Measurements from ENCODE around the gene BCOR. TPM values are rescaled to one million over a fixed set of nuclear protein-coding genes. Genes with fewer than 3 reads are reported as not detected.

The BCOR gene
- total RNA-seq, 1 experiment from 2014 or later, result 134 TPM

DNA sequence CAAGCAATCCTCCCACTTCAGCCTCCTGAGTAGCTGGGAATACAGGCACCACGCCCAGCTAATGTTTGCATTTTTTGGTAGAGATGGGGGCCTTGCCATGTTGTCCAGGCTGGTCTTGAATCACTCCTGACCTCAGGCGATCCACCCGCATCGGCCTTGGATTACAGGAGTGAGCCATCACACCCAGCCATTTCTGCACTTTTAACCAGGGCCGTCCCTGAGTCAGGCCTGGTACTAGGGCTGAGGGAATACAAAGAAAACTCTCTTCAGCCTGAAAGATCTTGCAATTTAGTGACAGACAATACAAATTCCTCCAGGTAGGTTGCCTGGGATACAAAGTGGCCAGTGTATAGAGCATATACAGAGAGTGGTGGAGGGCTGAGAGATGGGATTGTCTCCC lies 65.8 kb downstream of the BCOR start:
- Histone ChIP-seq H3K56ac (ENCODE audit: insufficient read length, low read depth, low read length) (no peak overlapping the region), H3K79me2 (ENCODE audit: insufficient read depth, low read length) (no peaks in the 10 kb centered on the region), H3K23ac (ENCODE audit: insufficient read length, low read depth, low read length) (no peak overlapping the region), H3K4ac (ENCODE audit: low read depth, low read length) (no peak overlapping the region), H3K9ac (ENCODE audit: extremely low read depth, insufficient read length, low read length) (no peak overlapping the region), H2BK120ac (ENCODE audit: low read depth, low read length, poor library complexity, severe bottlenecking) (no peak overlapping the region), H3T11ph (ENCODE audit: low read length) (no peak overlapping the region), H3K14ac (ENCODE audit: insufficient read depth, low read length) (no peak overlapping the region; the same call in 1 of the 2 replicates), H2AK5ac (ENCODE audit: insufficient read length, low read length) (no peak overlapping the region), H2BK20ac (ENCODE audit: low read depth, low read length, poor library complexity, severe bottlenecking) (no peak overlapping the region), H3K27ac (ENCODE audit: insufficient read length, low read depth, low read length) (no peak overlapping the region), H2BK12ac (ENCODE audit: insufficient read length, low read depth, low read length) (no peak overlapping the region), H4K8ac (replicated peaks; ENCODE audit: insufficient read length, low read depth, low read length) (no peak overlapping the region), H3K9me3 (ENCODE audit: control insufficient read depth, low read depth, low read length) (no peaks in the 10 kb centered on the region), H4K20me1 (ENCODE audit: control insufficient read depth, insufficient read depth, insufficient read length) (no peaks in the 10 kb centered on the region), H3K79me1 (ENCODE audit: insufficient read depth, low read depth, low read length, poor library complexity, severe bottlenecking) (no peaks in the 10 kb centered on the region), H4K91ac (ENCODE audit: insufficient read length, low read depth, low read length) (no peak overlapping the region), H2BK15ac (ENCODE audit: low read depth, low read length) (no peak overlapping the region), H3K23me2 (ENCODE audit: insufficient read length, low read depth, low read length, poor library complexity, severe bottlenecking) (no peaks in the 10 kb centered on the region), H3K4me1 (ENCODE audit: insufficient read depth, low read length) (no peaks in the 10 kb centered on the region), H2AFZ (ENCODE audit: low read length) (no peak overlapping the region), H3K27me3 (ENCODE audit: insufficient read depth, low read length) (no peaks in the 10 kb centered on the region), H3K18ac (ENCODE audit: insufficient read length, low read depth, low read length) (no peak overlapping the region), H2BK5ac (ENCODE audit: insufficient read length, low read length) (no peak overlapping the region), H4K5ac (ENCODE audit: insufficient read length, low read depth, low read length) (no peak overlapping the region), H3K4me2 (ENCODE audit: insufficient read depth, insufficient read length, low read length) (no peak overlapping the region)
- H3K4me3 Mint-ChIP-seq, result no peak overlapping the region
- H3K36me3 Mint-ChIP-seq (ENCODE audit: insufficient read depth in 1 of 3, low read depth in 3 of 3), result peaks cover 0 to 8% (median 2%) of the 10 kb centered on the region in 3 experiments; a peak in 3 of 7 replicates
- peaks cover 63 to 66% of the 10 kb centered on the region in 2 experiments for H3K9me3 Mint-ChIP-seq
- TF ChIP-seq, protein P1, sequence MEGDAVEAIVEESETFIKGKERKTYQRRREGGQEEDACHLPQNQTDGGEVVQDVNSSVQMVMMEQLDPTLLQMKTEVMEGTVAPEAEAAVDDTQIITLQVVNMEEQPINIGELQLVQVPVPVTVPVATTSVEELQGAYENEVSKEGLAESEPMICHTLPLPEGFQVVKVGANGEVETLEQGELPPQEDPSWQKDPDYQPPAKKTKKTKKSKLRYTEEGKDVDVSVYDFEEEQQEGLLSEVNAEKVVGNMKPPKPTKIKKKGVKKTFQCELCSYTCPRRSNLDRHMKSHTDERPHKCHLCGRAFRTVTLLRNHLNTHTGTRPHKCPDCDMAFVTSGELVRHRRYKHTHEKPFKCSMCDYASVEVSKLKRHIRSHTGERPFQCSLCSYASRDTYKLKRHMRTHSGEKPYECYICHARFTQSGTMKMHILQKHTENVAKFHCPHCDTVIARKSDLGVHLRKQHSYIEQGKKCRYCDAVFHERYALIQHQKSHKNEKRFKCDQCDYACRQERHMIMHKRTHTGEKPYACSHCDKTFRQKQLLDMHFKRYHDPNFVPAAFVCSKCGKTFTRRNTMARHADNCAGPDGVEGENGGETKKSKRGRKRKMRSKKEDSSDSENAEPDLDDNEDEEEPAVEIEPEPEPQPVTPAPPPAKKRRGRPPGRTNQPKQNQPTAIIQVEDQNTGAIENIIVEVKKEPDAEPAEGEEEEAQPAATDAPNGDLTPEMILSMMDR (conservative IDR thresholded peaks at IDR 0.05), result no peak
- H3K27me3 Mint-ChIP-seq (ENCODE audit: low read depth), result peaks cover 6% of the 10 kb centered on the region
- H3K27ac Mint-ChIP-seq, result no peak overlapping the region
- DNase-seq, result no peak
- peaks cover 6 to 10% of the 10 kb centered on the region in 2 experiments; a peak in 3 of 4 replicates for H3K4me1 Mint-ChIP-seq
- no CpG with 5 or more reads among the region's 5 CpGs for WGBS (ENCODE audit: extremely low coverage, insufficient read length, low lambda C conversion rate)

Data from H9 (cell line).